ENCODE measurements around the gene LINC01488.

LINC01488 gene

GRCh38 chr11:69481393-69481844 lies at the start of gene LINC01488:
TSS of gene LINC01488 (plus strand) at chr11:69481663.
- no peak for DNase-seq

GRCh38 chr11:69431893-69432738 lies 49.3 kb upstream of the LINC01488 start:
- no peak for DNase-seq

GRCh38 chr11:69433741-69434140 lies 47.7 kb upstream of the LINC01488 start:
- no peak for DNase-seq

GRCh38 chr11:69434471-69434931 lies 47.0 kb upstream of the LINC01488 start:
- DNase-seq, result no peak

GRCh38 chr11:69435161-69435986 lies 46.1 kb upstream of the LINC01488 start:
- DNase-seq, result no peak

GRCh38 chr11:69436041-69436982 lies 45.2 kb upstream of the LINC01488 start:
- no peak for DNase-seq

GRCh38 chr11:69437001-69437875 lies 44.2 kb upstream of the LINC01488 start:
- no peak for DNase-seq

GRCh38 chr11:69437876-69438205 lies 43.6 kb upstream of the LINC01488 start:
- DNase-seq, result no peak

GRCh38 chr11:69438286-69438920 lies 43.1 kb upstream of the LINC01488 start:
- DNase-seq, result no peak

GRCh38 chr11:69439127-69439526 lies 42.3 kb upstream of the LINC01488 start:
- DNase-seq, result no peak

GRCh38 chr11:69439651-69440464 lies 41.6 kb upstream of the LINC01488 start:
- no peak for DNase-seq

- DNase-seq, result no peak
These were observed 40.6 kb upstream of the LINC01488 start for GRCh38 chr11:69440876-69441275.

GRCh38 chr11:69442012-69442806 lies 39.3 kb upstream of the LINC01488 start:
- no peak for DNase-seq

- DNase-seq, result no peak
These were observed 38.7 kb upstream of the LINC01488 start for GRCh38 chr11:69442807-69443137.

- peak; percentile 87 for DNase-seq
These were observed 38.1 kb upstream of the LINC01488 start for GRCh38 chr11:69443138-69443967.

- DNase-seq, result no peak
These were observed 37.5 kb upstream of the LINC01488 start for GRCh38 chr11:69443968-69444364.

- no peak for DNase-seq
These were observed 36.9 kb upstream of the LINC01488 start for GRCh38 chr11:69444381-69445130.

GRCh38 chr11:69445131-69445470 lies 36.4 kb upstream of the LINC01488 start:
- no peak for DNase-seq

Measured in activated CD8-positive, alpha-beta memory T cell treated with anti-CD3 and anti-CD28 coated beads, Interleukin-2, amount 50 U/mL, for 48 hours (primary cell).